GM19463 (cell line): ENCODE measurements around the gene FAM83G.
"Not testable (repeated sequence)": the region's sequence is repeated elsewhere in the genome, so short reads cannot be mapped to it uniquely, and the experiment has no call there.

Source experiments
- ATAC-seq: cut with Tn5 transposase; IDR thresholded peaks from one replicate; pipeline ENCODE4 v1.9.1; 2021; ENCODE audit warnings: mild to moderate bottlenecking, moderate library complexity; ENCODE audit not compliant: unreplicated experiment

The FAM83G gene

GRCh38 chr17:19004421-19005136 is at the start of gene FAM83G:
Gene FAM83G, minus strand, starts transcription at chr17:19004764. Its CDS starts 723 bp downstream, at chr17:19004041.
- peak; percentile 86 for ATAC-seq

- not testable (repeated sequence) for ATAC-seq
Observed at GRCh38 chr17:19048826-19049225, 44.3 kb upstream of the FAM83G start.

GRCh38 chr17:19047510-19047909 is 42.9 kb upstream of the FAM83G start:
- not testable (repeated sequence) for ATAC-seq

GRCh38 chr17:19046782-19047375 is 42.3 kb upstream of the FAM83G start, which contains the start of gene GRAP:
Gene GRAP, minus strand, starts transcription at chr17:19046957. Its CDS starts 31 bp downstream, at chr17:19046926.
- peak; percentile 48 for ATAC-seq

GRCh38 chr17:19044643-19045042 is 40.1 kb upstream of the FAM83G start:
- not testable (repeated sequence) for ATAC-seq

- not testable (repeated sequence) for ATAC-seq
Observed at GRCh38 chr17:19043032-19043431, 38.5 kb upstream of the FAM83G start.

- ATAC-seq: not testable (repeated sequence)
Observed at GRCh38 chr17:19042369-19042768, 37.8 kb upstream of the FAM83G start.

GRCh38 chr17:19041871-19042270 is 37.3 kb upstream of the FAM83G start:
- not testable (repeated sequence) for ATAC-seq

GRCh38 chr17:19040350-19040749 is 35.8 kb upstream of the FAM83G start:
- not testable (repeated sequence) for ATAC-seq

- peak; percentile 39 for ATAC-seq
Observed at GRCh38 chr17:19038730-19039129, 34.2 kb upstream of the FAM83G start.

- not testable (repeated sequence) for ATAC-seq
Observed at GRCh38 chr17:19038007-19038406, 33.4 kb upstream of the FAM83G start.

- ATAC-seq: not testable (repeated sequence)
Observed at GRCh38 chr17:19037547-19037946, 33.0 kb upstream of the FAM83G start.

- not testable (repeated sequence) for ATAC-seq
Observed at GRCh38 chr17:19036186-19036585, 31.6 kb upstream of the FAM83G start.

GRCh38 chr17:19032377-19032988 is 27.9 kb upstream of the FAM83G start:
- ATAC-seq: peak; percentile 50

- peak; percentile 46 for ATAC-seq
Observed at GRCh38 chr17:19031729-19032128, 27.2 kb upstream of the FAM83G start.

GRCh38 chr17:19030771-19031449 is 26.3 kb upstream of the FAM83G start:
- ATAC-seq: not testable (repeated sequence)

- not testable (repeated sequence) for ATAC-seq
Observed at GRCh38 chr17:19029740-19030139, 25.2 kb upstream of the FAM83G start.

GRCh38 chr17:19028671-19029070 is 24.1 kb upstream of the FAM83G start:
- not testable (repeated sequence) for ATAC-seq

GRCh38 chr17:19024101-19025078 is 19.8 kb upstream of the FAM83G start:
- no peak for ATAC-seq
